HG02884 (cell line): Measurements from ENCODE around the gene EHD1.

Source experiments
- ATAC-seq: cut with Tn5 transposase; IDR thresholded peaks from one replicate; pipeline ENCODE4 v1.9.1; 2021; ENCODE audit warnings: mild to moderate bottlenecking, moderate library complexity; ENCODE audit not compliant: unreplicated experiment

Gene EHD1

GRCh38 chr11:64910451-64911093, 32.2 kb upstream of the EHD1 start:
- no peak for ATAC-seq

DNA sequence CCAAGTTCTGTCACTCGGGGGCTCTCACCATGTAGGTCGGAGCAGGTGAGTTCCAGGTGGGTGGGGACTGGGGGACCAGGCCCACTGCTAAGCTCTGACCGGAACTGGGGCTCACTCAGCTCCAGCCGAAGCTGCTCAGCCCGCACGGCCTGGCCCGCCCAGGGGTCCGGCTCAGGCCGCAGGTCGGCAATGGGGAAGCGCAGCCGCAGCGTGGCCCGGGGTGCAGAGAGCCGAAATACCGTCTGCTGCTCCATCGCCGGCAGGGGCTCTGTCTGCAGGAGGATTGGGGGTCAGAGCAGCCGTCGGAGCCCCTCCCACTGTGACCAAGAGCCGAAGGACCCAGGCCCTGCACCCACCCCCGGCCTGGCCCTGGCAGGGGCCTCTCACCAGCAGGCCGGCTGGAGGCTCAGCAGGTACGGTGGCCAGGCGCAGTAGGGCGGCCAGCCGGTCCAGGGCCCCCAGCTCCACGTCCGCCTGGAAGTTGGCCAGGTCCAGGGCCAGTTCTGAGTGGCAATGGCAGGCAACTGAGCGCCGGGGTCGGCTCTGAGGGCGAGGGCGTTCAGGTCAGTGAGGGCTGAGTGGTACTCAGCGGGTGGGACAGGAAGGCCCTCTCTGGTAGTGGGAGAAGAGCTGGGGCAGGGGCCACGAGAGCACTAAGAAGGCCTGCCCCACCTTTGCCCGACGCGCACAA, 31.4 kb upstream of the EHD1 start:
- no peak for ATAC-seq

DNA sequence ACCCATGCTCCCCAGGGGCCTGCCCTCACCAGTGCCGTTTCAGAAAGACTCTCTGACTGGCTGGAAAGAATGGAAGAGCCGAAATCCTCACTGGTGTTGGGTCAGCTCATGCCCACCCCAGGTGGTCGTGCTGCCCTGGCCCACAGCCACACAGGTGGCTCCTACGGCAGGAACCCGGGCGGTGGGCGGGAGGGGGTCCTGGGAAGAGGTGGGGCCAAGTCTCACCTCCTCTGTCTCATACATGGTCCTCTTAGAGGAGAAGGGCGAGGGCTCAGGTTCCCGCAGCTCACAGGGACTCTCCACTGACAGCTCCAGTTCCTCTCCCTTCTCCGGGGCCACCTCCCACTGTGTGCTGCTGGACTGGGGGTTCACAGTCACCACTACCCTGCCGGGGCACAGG, 30.3 kb upstream of the EHD1 start:
- ATAC-seq: no peak

- ATAC-seq: no peak
Observed at GRCh38 chr11:64906314-64906635, 27.9 kb upstream of the EHD1 start.

GRCh38 chr11:64905516-64906313, 27.3 kb upstream of the EHD1 start:
- ATAC-seq: no peak

GRCh38 chr11:64903291-64903833, 24.9 kb upstream of the EHD1 start:
- ATAC-seq: no peak

GRCh38 chr11:64902102-64902900, 23.9 kb upstream of the EHD1 start:
- no peak for ATAC-seq

- ATAC-seq: no peak
Observed at GRCh38 chr11:64900774-64901173, 22.4 kb upstream of the EHD1 start.

DNA sequence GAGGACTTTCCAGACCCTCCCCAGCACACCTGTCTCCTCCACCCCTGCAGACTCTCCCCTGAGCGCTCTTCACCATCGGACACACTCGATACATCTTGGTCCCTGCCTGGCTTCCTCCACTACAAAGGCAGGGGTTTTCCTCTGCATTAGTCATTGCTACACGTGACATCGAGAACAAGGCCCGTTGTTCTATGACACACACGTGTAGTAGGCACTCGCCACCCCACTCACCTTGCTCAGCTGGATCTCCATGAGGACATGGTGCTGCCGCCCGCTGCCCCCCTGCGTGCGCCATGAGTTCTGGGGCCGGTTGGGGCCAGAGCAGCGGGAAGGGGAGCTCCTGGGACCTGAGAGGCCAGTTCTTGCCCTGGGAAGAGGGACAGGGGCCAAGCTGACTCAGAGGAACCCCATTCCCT, 21.9 kb upstream of the EHD1 start:
- ATAC-seq: no peak

DNA sequence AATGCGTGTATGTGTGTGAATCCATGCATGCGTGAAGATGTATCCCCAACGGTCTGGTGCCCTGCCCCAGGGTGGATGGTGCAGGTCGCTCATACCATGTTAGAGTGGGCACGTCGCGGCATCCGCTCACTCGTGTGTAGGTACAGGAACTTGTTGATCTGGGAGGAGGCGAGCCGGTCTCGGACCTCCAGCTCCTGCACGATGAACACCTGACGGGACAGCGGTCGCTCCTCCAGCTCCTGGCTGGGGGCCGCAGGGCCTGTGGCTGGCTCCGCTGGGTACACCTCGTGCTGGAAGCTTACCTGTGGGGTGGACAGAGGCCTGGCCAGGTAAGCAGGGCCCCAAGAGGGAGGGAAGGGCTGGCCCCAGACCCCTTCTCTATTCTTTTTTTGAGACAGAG, 20.1 kb upstream of the EHD1 start:
- ATAC-seq: no peak

DNA sequence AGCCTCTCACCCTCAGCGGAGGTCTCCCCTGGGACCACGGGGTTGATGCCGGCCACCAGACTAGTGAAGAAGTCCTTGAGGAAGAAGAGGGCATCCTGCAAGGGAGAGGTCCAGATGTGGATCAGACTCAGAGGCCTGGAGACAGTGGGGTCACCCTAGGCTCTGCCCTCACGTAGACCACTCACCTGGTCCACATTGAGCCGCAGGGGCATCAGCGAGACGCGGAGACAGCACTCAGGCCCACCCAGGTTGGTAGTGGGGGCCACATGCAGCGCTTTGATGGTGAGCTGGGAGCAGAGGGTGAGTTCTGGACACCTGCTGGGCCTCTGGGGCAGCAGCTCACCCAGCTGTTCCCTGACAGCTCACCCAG, 19.6 kb upstream of the EHD1 start:
- ATAC-seq: no peak

- ATAC-seq: no peak
Observed at GRCh38 chr11:64897381-64898075, 19.1 kb upstream of the EHD1 start.

- ATAC-seq: no peak
Observed at GRCh38 chr11:64896448-64897022, 18.1 kb upstream of the EHD1 start.

DNA sequence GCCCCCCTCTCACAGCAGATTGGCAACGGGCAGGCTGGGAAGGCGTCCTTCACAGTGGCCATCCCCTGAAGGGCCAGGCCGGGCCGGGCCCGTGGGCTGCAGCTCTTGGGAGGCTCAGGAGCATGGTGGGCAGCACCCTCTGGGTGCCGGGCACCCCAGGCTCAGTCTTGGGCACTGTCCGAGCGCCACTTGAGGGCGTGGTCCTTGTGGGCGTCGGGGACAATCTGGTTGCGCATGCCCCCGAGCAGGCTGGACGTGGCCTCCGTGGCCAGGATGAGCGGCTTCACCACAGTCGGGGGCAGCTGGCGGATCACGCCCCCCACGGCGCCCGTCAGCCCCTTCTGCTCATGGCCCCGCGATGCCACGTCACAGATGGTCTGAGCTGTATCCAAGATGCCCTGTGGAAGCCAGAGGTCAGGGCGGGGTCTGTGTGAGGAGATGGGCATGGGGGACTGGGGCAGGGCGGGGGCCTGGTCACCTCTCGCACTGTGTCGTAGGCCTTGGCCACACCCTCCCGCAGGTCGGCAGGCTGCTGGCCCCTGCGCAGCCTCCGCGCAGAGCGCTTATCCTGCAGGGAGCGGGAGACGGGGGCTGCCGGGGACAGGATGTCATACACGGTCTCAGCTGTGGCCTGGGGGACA, 16.5 kb upstream of the EHD1 start:
- no peak for ATAC-seq

DNA sequence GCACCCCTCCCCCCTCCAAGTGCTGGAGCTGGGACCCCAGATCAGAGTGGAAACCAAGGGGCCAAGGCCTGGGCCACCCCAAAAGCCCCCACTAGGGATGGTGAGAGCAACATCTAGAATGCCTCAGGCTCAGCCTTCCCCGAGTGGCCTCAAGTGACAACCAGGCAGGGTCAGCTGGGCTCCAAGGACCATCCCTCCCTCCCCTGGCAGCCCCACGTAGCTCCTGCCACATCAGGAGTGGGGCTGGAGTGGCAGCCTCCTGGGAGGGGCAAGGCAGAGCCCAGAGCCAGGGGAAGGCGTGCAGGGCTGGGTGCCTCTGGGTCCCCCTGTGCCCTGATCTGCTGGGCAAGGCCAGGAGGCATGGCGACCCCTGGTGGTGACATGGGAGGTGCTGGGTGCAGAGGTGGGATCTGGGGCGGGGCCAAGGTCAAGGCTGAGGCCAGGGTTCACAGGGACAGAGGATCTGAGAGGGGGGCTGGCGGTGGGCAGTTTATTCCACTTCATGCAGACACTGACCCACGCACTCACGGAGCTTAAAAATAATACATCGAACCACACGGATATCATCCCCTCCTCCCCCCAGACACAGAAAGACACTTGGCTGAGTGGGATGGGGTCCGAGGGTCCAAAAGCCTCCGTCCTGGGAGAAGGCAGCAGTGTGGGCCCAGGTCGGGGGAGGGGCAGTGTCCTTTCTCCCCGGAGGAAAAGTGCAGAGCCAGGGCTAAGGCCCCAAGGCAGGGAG, 15.8 kb upstream of the EHD1 start:
- no peak for ATAC-seq

- no peak for ATAC-seq
Observed at GRCh38 chr11:64893194-64894069, 15.0 kb upstream of the EHD1 start.

DNA sequence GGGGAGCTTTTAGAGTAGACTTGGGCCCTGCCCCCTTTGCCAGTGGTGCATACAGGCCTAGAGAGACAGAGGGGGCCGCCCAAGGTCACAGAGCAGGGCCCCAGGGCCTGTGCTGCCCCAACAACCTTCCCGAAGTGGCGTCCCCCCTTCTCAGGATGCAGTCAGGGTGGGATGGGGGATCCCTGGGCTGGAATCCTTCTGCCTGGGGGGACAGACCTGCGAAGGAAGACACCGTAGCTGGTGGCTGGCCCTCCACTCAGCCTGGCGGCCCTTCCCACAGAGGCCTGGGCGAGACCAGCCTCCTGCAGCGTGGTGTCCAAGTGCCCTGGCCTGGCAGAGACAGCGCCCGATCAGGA, 14.4 kb upstream of the EHD1 start:
- ATAC-seq: no peak

DNA sequence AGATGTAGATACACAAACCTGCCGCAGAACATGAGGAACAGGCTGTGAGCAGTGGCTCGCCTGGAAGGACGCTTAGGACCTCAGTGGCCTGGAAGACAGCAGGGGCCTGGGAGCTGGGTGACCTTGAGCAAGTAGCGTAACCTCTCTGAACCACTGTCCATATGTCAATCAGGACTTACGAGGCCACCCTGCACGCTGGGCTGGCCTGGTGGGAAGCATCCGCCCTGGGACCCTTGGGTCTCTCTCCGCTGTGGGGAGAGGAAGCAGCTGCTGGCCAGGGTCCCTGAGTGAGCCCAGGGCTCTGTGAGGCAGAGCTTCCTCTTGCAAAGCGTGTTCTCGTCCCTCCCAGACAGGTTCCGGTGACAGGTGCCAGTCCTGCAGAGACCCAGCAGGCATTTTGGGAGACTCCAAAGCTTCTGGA, 14.0 kb upstream of the EHD1 start:
- no peak for ATAC-seq
